T-helper 1 cell treated with Interleukin-12 subunit alpha and Interleukin-12 subunit beta and Interleukin-4 antibody, amounts not matched to agents 30 μg/mL and 1 μg/mL, for 36 hours (primary cell): ENCODE results near the gene ALG11.
"Not testable (repeated sequence)": the region's sequence is repeated elsewhere in the genome, so short reads cannot be mapped to it uniquely, and the experiment has no call there.

Experiments used
- H3K27ac Mint-ChIP-seq: one replicate; pipeline ENCODE4 v1.8.0; 2021; ENCODE audit warnings: mild to moderate bottlenecking, mixed read lengths
- H3K27me3 Mint-ChIP-seq: one replicate; pipeline ENCODE4 v1.8.0; 2021; ENCODE audit warnings: low read depth, mixed read lengths
- H3K36me3 Mint-ChIP-seq: one replicate; pipeline ENCODE4 v1.8.0; 2021; ENCODE audit warnings: low read depth, mixed read lengths
- H3K4me1 Mint-ChIP-seq: one replicate; pipeline ENCODE4 v1.8.0; 2021; ENCODE audit warnings: low read depth, mixed read lengths
- H3K4me3 Mint-ChIP-seq: one replicate; pipeline ENCODE4 v1.8.0; 2021; ENCODE audit warnings: mild to moderate bottlenecking, moderate library complexity, mixed read lengths
- H3K9me3 Mint-ChIP-seq: one replicate; pipeline ENCODE4 v1.8.0; 2021; ENCODE audit warnings: mixed read lengths

ALG11 gene

DNA sequence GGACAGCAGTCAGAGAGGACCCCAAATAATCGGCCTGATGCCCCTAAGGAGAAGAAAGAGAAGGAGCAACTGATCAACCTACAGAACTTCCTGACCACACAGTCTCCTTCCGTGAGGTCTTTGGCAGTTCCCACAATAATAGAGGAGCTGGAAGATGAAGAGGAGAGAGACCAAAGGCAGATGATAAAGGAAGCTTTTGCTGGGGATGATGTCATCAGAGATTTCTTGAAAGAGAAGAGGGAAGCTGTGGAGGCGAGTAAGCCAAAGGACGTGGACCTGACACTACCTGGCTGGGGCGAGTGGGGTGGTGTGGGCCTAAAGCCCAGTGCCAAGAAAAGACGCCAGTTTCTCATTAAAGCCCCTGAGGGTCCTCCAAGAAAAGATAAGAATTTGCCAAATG is 18.2 kb downstream of the ALG11 start:
- not testable (repeated sequence) for H3K4me3 Mint-ChIP-seq, H3K9me3 Mint-ChIP-seq, H3K27me3 Mint-ChIP-seq, H3K27ac Mint-ChIP-seq
- peaks cover 44% of the 10 kb centered on the region for H3K36me3 Mint-ChIP-seq
- peaks cover 16% of the 10 kb centered on the region for H3K4me1 Mint-ChIP-seq

DNA sequence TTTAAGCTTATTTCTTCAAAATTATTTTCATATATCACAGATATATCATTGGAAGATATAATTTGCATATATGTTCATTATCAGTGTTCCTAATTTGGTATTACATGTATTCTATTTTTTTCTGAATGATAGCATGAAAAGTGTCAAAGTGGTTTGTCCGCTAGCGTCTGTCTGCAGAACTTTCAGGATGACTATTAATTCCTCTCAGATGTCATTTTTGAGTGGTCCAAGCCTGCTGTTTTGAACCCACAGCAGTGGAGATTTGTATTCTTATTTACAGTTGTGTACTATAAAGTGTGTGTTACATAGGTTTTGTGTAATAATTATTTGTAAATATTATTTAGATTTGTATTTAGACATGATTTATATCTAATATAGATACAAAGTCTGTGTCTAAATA is 20.8 kb downstream of the ALG11 start:
- Mint-ChIP-seq H3K36me3 (peaks cover 24% of the 10 kb centered on the region), H3K9me3 (no peaks in the 10 kb centered on the region), H3K27me3 (no peaks in the 10 kb centered on the region), H3K27ac (no peak overlapping the region), H3K4me1 (peaks cover 7% of the 10 kb centered on the region), H3K4me3 (no peak overlapping the region)

DNA sequence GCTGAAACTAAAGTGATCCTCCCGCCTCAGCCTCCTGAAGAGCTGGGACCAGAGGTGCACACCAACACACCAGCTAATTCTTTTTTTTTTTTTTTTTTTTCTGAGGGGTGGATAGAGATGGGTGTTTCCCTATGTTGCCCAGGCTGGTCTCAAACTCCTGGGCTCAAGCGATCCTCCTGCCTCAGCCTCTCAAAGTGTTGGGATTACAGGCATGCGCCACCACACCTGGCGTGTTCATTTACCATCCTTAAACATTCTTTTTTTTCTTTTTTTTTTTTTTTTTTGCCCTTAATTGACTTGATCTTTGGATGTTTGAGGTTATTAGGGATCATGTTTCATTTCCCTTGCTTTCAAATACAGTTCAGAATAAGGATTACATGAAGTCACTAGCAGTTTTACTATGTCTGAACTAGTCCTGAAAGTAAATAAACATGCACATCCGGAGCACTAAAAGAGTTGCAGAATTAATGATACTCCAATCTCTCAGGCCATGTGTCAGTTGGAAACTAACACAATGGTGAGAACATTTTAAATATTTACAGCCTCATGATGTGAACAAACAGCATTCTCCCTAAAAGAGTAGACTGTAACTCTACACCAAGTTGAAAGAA is 22.5 kb downstream of the ALG11 start:
- Mint-ChIP-seq H3K36me3 (peaks cover 11% of the 10 kb centered on the region), H3K9me3 (no peaks in the 10 kb centered on the region), H3K27ac (no peak overlapping the region), H3K4me1 (peaks cover 7% of the 10 kb centered on the region), H3K4me3 (no peak overlapping the region), H3K27me3 (no peaks in the 10 kb centered on the region)

DNA sequence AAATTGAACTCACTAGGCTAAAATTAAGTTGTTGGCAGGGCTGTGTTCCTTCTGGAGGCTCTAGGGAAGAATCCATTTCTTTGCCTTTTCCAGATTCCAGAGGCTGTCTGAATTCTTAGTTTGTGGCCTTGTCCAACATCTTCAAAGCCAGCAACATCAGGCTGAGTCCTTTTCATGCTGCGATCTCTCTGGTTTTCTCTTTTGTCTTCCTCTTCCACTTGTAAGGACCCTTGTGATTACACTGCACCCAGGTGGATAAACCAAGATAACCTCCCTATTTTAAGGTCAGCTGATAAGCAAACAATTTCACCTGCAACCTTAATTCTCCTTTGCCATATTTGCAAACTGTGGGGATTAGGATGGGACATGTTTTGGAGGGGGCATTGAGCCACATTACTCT is 23.8 kb downstream of the ALG11 start:
- Mint-ChIP-seq H3K4me1 (no peaks in the 10 kb centered on the region), H3K36me3 (no peaks in the 10 kb centered on the region), H3K9me3 (peaks cover 3% of the 10 kb centered on the region), H3K27me3 (peaks cover 3% of the 10 kb centered on the region), H3K4me3 (no peak overlapping the region), H3K27ac (no peak overlapping the region)

DNA sequence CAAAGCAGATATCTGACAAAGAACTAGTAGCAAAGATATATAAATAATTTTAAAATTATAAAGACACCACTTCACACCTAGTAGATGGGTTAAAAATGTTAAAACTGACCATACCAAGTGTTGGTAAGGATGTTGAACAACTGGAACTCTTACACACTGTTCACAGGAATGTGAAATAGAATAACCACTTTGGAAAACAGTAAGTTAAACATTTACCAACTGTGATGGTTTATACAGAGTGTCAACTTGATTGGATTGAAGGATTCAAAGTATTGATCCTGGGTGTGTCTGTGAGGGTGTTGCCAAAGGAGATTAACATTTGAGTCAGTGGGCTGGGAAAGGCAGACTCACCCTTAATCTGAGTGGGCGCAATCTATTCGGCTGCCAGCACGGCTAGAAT is 31.5 kb downstream of the ALG11 start:
- Mint-ChIP-seq H3K4me1 (no peaks in the 10 kb centered on the region), H3K27ac (no peak overlapping the region), H3K9me3 (peaks cover 3% of the 10 kb centered on the region), H3K4me3 (no peak overlapping the region), H3K27me3 (peaks cover 3% of the 10 kb centered on the region), H3K36me3 (no peaks in the 10 kb centered on the region)

DNA sequence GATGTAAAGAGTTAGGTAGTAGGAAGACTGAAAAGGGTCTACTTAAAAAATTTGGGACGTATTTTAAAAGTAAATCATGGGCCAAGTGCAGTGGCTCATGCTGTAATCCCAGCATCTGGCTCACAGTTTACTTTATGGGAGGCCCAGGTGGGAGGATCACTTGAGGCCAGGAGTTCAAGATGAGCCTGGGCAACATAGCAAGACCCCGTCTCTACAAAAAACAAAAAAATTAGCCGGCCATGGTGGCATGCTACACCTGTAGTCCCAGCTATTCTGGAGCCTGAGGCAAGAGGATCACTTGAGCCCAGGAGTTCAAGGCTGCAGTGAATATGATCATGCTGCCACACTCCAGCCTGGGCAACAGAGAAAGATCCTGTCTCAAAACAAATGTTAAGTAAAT is 35.3 kb downstream of the ALG11 start:
- no peak overlapping the region for H3K4me3 Mint-ChIP-seq
- H3K4me1 Mint-ChIP-seq: no peaks in the 10 kb centered on the region
- no peak overlapping the region for H3K27ac Mint-ChIP-seq
- H3K36me3 Mint-ChIP-seq: no peaks in the 10 kb centered on the region
- no peaks in the 10 kb centered on the region for H3K27me3 Mint-ChIP-seq
- H3K9me3 Mint-ChIP-seq: no peaks in the 10 kb centered on the region

DNA sequence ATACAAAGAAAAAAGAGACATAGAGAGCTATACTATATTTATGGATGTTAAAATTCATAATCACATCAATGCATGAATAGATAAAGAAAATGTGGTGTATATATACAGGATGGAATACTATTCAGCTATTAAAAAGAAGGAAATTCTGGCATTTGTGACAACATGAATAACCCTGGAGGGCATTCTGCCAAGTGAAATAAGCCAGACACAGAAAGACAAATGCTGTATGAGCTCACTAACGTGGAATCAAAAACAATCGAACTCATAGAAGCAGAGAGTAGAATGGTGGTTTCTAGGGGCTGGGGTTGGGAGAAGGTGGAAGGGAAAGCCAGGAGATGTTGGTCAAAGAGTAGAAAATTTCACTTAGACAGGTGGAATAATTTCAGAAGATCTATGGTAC is 36.3 kb downstream of the ALG11 start:
- Mint-ChIP-seq H3K4me1 (no peaks in the 10 kb centered on the region), H3K27ac (no peak overlapping the region), H3K9me3 (no peaks in the 10 kb centered on the region), H3K36me3 (no peaks in the 10 kb centered on the region), H3K27me3 (no peaks in the 10 kb centered on the region), H3K4me3 (no peak overlapping the region)

DNA sequence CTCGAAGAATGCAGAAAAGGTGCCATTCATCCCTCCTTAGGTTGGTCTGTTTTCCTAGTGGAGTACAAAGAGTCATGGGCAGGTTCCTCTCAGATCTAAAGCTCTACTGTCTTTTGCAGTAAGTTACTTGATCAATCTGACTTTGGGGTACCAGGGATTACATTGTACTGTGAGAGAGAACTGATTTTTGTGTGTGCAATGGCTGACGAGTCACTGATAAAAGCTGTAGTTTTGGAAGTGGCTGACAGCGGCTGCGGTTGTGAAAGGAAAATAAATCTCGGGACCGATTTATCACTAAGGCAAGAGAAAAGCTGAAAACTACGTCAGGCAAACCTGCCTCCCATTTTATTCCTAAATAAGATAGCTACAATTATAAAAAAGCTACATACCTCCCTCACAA is 39.2 kb downstream of the ALG11 start:
- Mint-ChIP-seq H3K27ac (no peak overlapping the region), H3K36me3 (no peaks in the 10 kb centered on the region), H3K4me1 (no peaks in the 10 kb centered on the region), H3K4me3 (no peak overlapping the region), H3K27me3 (no peaks in the 10 kb centered on the region), H3K9me3 (peaks cover 3% of the 10 kb centered on the region)

DNA sequence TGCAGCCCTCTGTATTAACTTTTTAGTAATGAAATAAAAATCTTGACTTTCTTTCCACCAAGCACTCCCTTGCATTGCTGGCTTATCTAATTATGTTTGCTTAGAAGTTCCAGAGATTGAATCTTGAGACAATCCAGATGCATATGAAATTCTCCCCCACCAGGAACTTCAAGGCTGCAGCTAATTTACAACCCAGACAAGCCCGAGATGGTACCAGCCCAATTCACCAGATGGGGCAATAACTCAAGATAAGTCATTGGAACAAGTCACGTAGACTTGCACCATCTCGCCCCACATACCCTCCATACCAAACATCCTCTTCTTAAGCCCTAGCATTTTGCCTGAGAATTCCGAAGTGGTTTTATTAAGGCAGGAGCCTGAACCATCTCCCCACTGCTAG is 41.3 kb downstream of the ALG11 start:
- H3K4me3 Mint-ChIP-seq: no peak overlapping the region
- H3K27ac Mint-ChIP-seq: no peak overlapping the region
- H3K9me3 Mint-ChIP-seq: peaks cover 3% of the 10 kb centered on the region
- H3K27me3 Mint-ChIP-seq: no peaks in the 10 kb centered on the region
- no peaks in the 10 kb centered on the region for H3K36me3 Mint-ChIP-seq
- no peaks in the 10 kb centered on the region for H3K4me1 Mint-ChIP-seq

DNA sequence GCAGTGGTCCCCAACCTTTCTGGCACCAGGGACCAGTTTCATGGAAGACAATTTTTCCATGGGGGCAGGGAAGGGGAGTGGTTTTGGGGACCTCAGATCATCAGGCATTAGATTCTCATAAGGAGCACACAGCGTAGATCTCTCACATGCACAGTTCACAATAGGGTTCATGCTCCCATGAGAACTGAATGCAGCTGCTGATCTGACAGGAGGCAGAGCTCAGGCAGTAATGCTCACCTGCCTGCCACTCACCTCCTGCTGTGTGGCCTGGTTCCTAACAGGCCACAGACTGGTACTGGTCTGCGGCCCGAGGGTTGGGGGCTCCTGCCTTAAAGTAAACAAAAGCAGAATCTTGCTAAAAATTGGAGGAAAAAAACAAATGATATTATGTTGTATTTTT is 48.9 kb downstream of the ALG11 start:
- peaks cover 16% of the 10 kb centered on the region for H3K9me3 Mint-ChIP-seq
- not testable (repeated sequence) for H3K36me3 Mint-ChIP-seq, H3K4me3 Mint-ChIP-seq, H3K27ac Mint-ChIP-seq, H3K27me3 Mint-ChIP-seq, H3K4me1 Mint-ChIP-seq

DNA sequence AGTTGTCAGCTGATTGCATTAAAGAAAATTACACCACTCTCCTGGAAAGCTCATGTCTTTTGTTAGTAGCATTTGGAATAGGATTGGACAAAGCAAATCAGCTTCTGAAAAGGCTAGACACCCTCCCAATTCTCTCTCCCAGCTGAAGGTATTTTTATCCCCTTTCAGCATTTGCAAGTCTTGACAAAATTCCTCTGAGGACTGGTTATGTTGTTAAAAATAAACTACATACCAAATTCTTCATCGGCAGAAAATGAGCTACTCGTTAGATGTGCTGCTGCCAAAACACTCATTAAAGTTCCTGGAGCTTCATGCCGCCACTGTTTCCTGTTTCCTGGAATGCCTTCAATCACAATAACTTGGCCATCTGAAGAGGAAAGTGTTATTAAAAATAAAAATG is 49.4 kb downstream of the ALG11 start:
- no peak overlapping the region for H3K4me3 Mint-ChIP-seq
- no peaks in the 10 kb centered on the region for H3K27me3 Mint-ChIP-seq
- H3K27ac Mint-ChIP-seq: no peak overlapping the region
- no peaks in the 10 kb centered on the region for H3K4me1 Mint-ChIP-seq
- H3K9me3 Mint-ChIP-seq: peaks cover 16% of the 10 kb centered on the region
- no peaks in the 10 kb centered on the region for H3K36me3 Mint-ChIP-seq

DNA sequence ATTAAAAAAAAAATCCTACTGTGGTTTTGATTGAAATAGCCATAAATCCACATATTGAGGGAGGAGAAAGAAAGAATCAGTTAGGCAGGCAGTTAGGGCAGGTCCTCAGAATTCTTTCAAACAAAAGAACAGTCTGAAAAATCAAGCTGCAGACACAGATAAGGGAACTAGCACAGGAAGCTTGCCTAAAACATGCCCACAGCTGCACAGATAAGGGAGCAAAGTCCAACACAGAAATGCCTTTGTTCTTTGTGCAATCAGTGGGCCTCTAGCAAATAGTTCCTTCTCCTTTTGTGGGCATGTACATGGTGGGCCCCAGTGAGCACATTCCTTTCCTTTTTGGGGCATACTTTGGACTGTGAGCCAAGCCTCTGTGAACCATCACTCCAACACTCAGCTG is 55.0 kb downstream of the ALG11 start:
- Mint-ChIP-seq H3K4me1 (peaks cover 14% of the 10 kb centered on the region), H3K4me3 (no peak overlapping the region), H3K9me3 (peaks cover 32% of the 10 kb centered on the region), H3K27me3 (peaks cover 5% of the 10 kb centered on the region), H3K27ac (no peak overlapping the region), H3K36me3 (peaks cover 4% of the 10 kb centered on the region)

DNA sequence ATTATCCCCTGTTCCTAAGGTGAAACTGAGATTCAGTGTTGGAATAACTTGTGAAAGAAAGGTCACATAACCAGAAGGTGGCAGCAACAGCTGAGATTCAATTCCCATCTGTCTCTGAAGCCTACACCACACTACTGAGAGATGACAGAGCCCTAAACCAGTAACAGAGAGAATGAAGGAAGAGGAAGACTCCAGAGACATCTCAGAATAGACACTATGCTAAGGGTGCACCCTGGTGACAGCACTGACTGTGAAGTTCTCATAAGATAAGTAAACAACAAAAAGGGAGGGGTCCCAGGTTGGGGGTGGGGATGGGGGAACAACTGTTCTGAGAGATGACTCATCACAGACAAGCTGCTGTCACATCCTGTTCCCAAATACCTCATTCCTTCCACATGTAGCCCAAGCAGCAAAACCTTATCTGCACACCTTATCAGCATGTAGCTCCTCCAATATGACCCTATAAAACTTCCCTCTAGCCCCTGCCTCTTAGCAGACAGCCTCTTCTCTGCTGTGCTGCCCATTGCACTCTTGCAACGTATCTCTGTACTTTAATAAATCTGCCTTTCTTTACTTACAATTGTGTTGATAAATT is 58.8 kb downstream of the ALG11 start:
- Mint-ChIP-seq H3K27ac (no peak overlapping the region), H3K4me3 (no peak overlapping the region), H3K9me3 (peaks cover 21% of the 10 kb centered on the region), H3K4me1 (peaks cover 14% of the 10 kb centered on the region), H3K27me3 (peaks cover 19% of the 10 kb centered on the region), H3K36me3 (peaks cover 4% of the 10 kb centered on the region)
